CD1c-positive myeloid dendritic cell (primary cell): Measurements from ENCODE around the gene PRH1.

ENCODE experiments used
- DNase-seq: peaks from one replicate; pipeline ENCODE4 v3.0.0-alpha.2; 2016; ENCODE audit errors: extremely low spot score

The PRH1 gene

GRCh38 chr12:10884086-10884725 is at the start of gene PRH1:
PRH1 (minus strand) TSS chr12:10884255; CDS start chr12:10884217, 38 bp downstream.
- DNase-seq, result no peak

DNA sequence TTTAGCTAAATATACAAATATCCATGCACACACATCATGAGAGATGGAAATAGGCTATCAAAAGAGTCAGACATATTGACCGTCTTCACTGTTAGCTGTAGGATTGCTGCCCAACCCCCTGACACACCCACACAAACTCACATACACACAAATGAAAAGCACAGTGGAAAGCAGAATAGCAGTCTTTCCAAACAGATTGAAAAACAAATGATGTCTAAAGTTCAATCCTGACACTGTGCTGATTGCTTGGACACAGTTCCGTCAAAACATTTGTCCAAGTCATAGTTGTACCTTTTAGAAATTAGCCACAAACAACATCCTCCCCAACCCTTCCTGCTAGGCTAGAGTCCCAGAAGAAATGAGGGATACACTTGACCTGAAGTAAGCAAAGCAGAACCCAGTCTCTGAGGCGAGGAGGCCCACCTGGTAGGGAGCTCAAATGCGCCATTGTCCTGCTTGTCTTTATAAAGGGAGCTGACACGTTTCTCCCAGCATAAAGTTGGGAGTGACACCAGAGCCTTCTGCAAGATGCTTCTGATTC is 44.8 kb upstream of the PRH1 start, which contains the start of gene PRH2:
Gene PRH2 (plus strand): TSS at position 491 of the 541 bp plus-strand sequence. CDS start 38 bp downstream, at position 529.
- no peak for DNase-seq

DNA sequence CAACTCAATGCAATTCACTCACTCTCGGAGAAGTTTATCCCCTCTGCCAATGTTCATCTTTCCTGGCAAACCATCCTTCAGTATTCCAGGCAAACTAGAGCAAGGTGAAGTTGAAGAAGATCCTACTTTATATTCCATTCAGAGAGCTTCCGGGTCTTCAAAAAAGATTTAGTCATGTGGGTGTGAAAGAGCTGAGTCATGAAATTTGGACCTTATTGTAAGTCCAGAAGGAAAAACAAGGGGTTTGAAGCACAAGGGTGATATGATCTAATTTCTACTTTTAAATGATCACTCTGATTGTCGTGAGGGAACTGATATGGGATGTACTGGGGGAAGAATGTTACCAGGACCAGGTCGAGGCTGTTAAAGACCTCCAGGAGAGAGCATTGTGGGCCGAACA is 42.2 kb upstream of the PRH1 start:
- no peak for DNase-seq

- DNase-seq, result no peak
These were observed 35.8 kb upstream of the PRH1 start for GRCh38 chr12:10919809-10920208.

DNA sequence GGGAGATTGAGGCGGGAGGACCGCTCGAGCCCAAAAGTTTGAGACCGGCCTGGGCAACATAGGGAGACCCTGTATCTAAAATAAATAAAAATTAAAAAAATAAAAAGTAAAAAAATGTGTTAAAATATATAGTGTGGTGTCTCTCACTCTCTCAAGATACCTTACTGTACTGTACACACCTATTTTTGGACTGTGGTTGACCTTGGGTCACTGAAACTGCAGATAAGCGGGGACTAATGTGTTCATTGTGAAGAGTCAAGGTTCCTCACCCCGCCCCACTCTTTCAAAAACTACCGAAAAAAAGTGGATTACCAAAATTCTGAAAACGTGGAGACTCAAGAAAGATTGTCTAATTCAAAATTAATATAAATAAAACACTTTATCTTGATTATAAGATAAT is 26.3 kb upstream of the PRH1 start:
- DNase-seq, result no peak

- DNase-seq, result no peak
These were observed 25.4 kb upstream of the PRH1 start, which contains the start of gene TAS2R13 for GRCh38 chr12:10909462-10909861. TAS2R13 (minus strand) TSS chr12:10909562; CDS start chr12:10909298, 264 bp downstream.

DNA sequence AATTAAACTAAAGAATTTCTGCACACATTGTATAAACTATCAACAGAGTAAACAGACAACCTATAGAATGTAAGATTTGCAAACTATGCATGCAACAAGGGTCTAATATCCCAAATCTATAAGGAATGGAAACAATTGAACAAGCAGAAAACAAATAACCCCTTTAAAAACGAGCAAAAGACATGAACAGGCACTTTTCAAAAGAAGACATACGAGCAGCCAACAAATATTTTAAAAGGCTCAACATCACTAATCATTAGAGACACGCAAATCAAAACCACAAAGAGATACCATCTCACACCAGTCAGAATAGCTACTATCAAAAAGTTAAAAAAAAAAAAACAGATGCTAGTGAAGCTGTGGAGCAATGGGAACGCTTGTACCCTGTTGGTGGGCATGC is 20.6 kb upstream of the PRH1 start:
- no peak for DNase-seq

GRCh38 chr12:10901427-10901826 is 17.4 kb upstream of the PRH1 start:
- no peak for DNase-seq

- DNase-seq, result no peak
These were observed 16.9 kb upstream of the PRH1 start for GRCh38 chr12:10900972-10901371.

- DNase-seq, result no peak
These were observed 16.5 kb upstream of the PRH1 start for GRCh38 chr12:10900530-10900929.

GRCh38 chr12:10896854-10897253 is 12.8 kb upstream of the PRH1 start:
- DNase-seq, result no peak

GRCh38 chr12:10891937-10892336 is 7.9 kb upstream of the PRH1 start:
- DNase-seq, result no peak

- no peak for DNase-seq
These were observed 5.2 kb upstream of the PRH1 start for GRCh38 chr12:10889226-10889625.

DNA sequence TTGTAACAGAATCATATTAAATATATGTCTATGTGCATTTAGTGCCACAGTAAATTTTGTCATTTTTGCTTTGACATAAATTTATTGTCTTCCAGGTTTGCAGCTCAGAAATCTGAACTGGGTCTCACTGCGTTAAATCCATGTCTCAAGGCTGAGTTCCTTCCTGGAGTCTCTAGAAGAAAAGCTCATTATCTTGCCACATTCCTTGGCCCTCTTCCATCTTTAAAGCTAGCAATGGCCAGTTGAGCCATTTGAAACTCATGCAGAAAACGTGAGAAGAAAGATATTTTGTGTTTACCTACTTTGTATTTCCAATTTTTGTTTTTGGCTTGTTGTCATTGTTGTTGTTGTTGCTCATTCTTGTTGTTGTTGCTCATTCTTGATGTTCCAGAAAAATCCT is 10.7 kb downstream of the PRH1 start:
- no peak for DNase-seq

DNA sequence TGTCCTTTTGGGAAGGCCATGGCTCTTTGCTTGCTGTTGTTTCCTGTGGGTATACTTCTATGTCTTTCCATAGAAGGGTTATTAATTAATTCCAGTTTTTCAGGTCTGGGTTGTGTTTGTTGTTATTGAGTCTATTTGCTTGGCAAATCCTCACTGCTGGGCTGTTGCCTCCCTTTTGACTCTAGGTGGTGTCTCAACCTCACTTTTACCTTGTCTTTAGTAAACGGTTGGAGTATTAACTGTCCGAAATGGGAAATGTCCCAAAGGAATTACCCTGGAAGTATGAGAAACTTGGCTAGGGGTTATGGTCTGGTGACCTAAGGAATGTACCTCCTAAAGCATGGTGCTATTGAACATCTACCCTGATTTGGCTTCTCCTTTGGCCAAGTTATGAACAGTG is 16.7 kb downstream of the PRH1 start:
- DNase-seq, result no peak

- no peak for DNase-seq
These were observed 20.4 kb downstream of the PRH1 start for GRCh38 chr12:10863512-10864218.

DNA sequence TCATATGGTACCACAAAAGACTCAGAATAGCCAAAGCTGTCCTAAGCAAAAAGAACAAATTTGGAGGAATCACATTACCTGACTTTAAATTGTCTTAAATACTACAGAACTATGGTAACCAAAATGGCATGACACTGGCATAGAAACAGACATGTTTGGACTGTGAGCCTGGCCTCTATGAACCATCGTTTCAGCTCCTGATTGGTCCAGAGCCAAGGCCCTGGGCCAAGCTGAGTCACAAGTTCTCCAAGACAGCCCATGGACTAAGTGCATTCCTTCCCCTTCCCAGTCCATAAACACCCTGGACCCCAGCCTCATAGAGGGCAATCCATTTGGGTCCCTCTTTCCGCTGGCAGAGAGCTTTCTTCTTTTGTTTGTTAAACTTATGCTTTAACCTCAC is 22.7 kb downstream of the PRH1 start:
- no peak for DNase-seq

DNA sequence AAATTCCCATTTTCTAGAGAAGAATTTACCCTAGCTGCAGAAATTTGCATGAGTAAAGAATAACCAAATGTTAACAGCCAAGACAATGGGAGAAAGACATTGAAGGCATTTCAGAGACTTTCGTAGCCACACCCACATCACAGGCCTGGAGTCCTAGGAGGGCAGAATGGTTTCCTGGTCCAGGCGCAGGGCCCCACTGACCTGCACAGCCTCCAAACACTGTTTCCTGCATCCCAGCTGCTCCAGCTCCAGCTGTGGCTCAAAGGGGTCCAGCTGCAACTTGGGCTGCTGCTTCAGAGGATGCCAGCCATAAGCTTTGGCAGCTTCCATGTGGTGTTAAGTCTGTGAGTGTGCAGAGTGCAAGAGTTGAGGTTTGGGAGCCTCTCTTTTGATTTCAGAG is 28.2 kb downstream of the PRH1 start:
- DNase-seq, result no peak

DNA sequence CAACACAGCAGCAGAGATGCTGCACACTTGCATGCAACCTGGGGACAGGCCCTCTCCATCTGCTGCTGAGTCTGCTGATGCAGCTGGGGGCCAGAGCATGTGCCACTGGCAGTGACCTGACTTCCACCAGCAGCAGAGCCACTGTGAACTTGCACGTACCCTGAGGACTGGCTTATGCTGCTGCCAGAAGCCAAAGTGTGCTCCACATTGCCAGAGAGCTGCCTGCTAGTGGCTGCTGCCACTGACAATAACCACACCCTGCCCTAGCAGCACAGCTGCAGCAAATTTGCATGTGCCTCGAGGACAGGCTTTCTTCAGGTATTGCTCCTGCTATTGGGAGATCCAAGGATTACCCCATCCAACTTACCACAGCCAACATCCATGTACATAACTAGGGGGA is 30.3 kb downstream of the PRH1 start:
- DNase-seq, result no peak

DNA sequence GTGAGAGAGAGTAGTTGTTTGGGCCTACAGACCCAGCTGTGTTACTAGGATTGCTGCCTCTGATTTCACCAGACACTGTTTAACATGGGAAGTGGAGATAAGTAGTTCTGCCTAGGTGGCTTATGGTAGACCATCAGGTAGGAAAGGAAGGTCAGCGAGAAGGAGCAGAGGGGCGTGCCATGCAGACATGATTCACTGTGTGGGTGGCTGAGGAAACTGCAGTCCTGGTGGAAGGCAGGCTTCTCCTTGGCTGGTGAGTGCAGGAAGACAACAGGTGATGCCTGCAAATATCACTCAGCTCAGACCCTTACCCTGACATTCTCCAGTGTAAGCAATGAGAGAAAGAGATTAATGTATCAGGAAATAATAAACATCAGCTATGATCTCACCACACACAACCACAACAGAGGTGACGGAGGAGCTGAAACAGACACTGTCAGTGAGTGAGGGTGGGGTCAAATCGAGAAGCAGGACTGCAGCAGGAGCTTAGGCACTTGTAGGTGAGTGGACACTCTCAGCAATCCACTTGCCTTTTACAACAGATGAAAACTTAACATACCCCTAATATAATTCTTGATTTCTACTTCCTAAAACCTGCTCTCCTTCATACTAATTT is 32.7 kb downstream of the PRH1 start:
- DNase-seq, result no peak

- no peak for DNase-seq
These were observed 34.6 kb downstream of the PRH1 start, which contains the start of gene PRR4 for GRCh38 chr12:10849425-10849878. PRR4 (minus strand) TSS chr12:10849475; CDS start chr12:10849437, 38 bp downstream.

GRCh38 chr12:10847744-10848143 is 36.3 kb downstream of the PRH1 start:
- DNase-seq, result no peak
